ENCODE measurements around the gene GPC6.

- no peak for TF ChIP-seq HEYL (CRISPR knock-in tag; IDR thresholded peaks at IDR 0.05)
- TF ChIP-seq CTCF (IDR thresholded peaks at IDR 0.05), result no peak
- TF ChIP-seq TP53 (CRISPR knock-in tag; IDR thresholded peaks at IDR 0.05), result no peak
- no peak for TF ChIP-seq POLR2A (IDR thresholded peaks at IDR 0.05; ENCODE audit: low read length)
- TF ChIP-seq RCOR1 (IDR thresholded peaks at IDR 0.05; ENCODE audit: low read depth, low read length), result no peak
Observed at GRCh38 chr13:94455414-94455813, 1228.8 kb downstream of the GPC6 start.

All from A549 (cell line).